HFF-Myc (cell line): ENCODE measurements around the gene IFIH1.

Experiments used
- DNase-seq: peaks from one replicate; pipeline ENCODE4 v3.0.0-alpha.2; 2011; ENCODE audit warnings: low read depth; ENCODE audit errors: extremely low read depth
- H3K4me3 ChIP-seq: replicated peaks from 2 replicates; pipeline ENCODE4 v1.5.1; 2011; ENCODE audit warnings: low read depth, mild to moderate bottlenecking, control low read depth, low read length
- CTCF ChIP-seq: IDR thresholded peaks from 2 replicates; pipeline ENCODE4 v1.5.1; 2012; ENCODE audit warnings: mild to moderate bottlenecking, low read depth, low read length, control low read depth; ENCODE audit errors: missing control alignments

The IFIH1 gene

GRCh38 chr2:162265666-162266459 lies 52.6 kb downstream of the IFIH1 start:
- no peak overlapping the region for H3K4me3 ChIP-seq
- TF ChIP-seq CTCF: no peak
- DNase-seq: no peak

GRCh38 chr2:162261032-162261945 lies 57.2 kb downstream of the IFIH1 start:
- DNase-seq: peak; percentile 36
- no peak overlapping the region for H3K4me3 ChIP-seq
- no peak for TF ChIP-seq CTCF

GRCh38 chr2:162258686-162259085 lies 59.8 kb downstream of the IFIH1 start:
- no peak overlapping the region for H3K4me3 ChIP-seq
- TF ChIP-seq CTCF: no peak
- no peak for DNase-seq

- no peak for DNase-seq
- no peak overlapping the region for H3K4me3 ChIP-seq
- TF ChIP-seq CTCF: no peak
Measured at GRCh38 chr2:162258169-162258568, 60.3 kb downstream of the IFIH1 start.

GRCh38 chr2:162257425-162257824 lies 61.1 kb downstream of the IFIH1 start:
- TF ChIP-seq CTCF: no peak
- DNase-seq: no peak

GRCh38 chr2:162256591-162256991 lies 61.9 kb downstream of the IFIH1 start:
- H3K4me3 ChIP-seq: no peak overlapping the region
- TF ChIP-seq CTCF: no peak
- no peak for DNase-seq

More at GRCh38 chr2:162257425-162257824, 61.1 kb downstream of the IFIH1 start:
- H3K4me3 ChIP-seq: no peak overlapping the region
